HAP-1 (cell line): ENCODE data around the gene FCRL4.

Source experiments
- DNase-seq, 2 experiments: peaks; one replicate each; pipeline ENCODE4 v3.0.0-alpha.2; 2016 to 2020; ENCODE audit warnings: low spot score in 2 of 2
- H3K27me3 ChIP-seq: fragments of 250-450 bp; sonication (Bioruptor Pico); 2 replicates; pipeline ENCODE4 v1.5.1; 2020; ENCODE audit warnings: low read depth, mild to moderate bottlenecking, moderate library complexity
- H3K36me3 ChIP-seq: fragments of 250-450 bp; sonication (Bioruptor Pico); replicated peaks from 2 replicates; pipeline ENCODE4 v1.5.1; 2020; ENCODE audit warnings: mild to moderate bottlenecking
- H3K4me1 ChIP-seq: fragments of 250-450 bp; sonication (Bioruptor Pico); 2 replicates; pipeline ENCODE4 v1.5.1; 2020; ENCODE audit warnings: mild to moderate bottlenecking
- H3K4me3 ChIP-seq: fragments of 250-450 bp; sonication (Bioruptor Pico); 2 replicates; pipeline ENCODE4 v1.5.1; 2020; ENCODE audit warnings: mild to moderate bottlenecking, moderate library complexity
- H3K9me3 ChIP-seq: fragments of 250-450 bp; sonication (Bioruptor Pico); 2 replicates; pipeline ENCODE4 v1.5.1; 2020; ENCODE audit warnings: mild to moderate bottlenecking, moderate library complexity
- in situ Hi-C: fragments of 300-500 bp; cut with MboI; formaldehyde crosslinking; loops from 3 replicates; pipeline ENCODE4 v1.14.3; 2020; ENCODE audit warnings: low sequenced_read_pairs, inconsistent platforms, mixed read lengths

Gene FCRL4

GRCh38 chr1:157597959-157598667 is at the start of gene FCRL4:
Gene FCRL4 (minus strand): TSS chr1:157598085. CDS start chr1:157597944, 141 bp downstream.
- in situ Hi-C loops: no loop called here
- H3K36me3 ChIP-seq: no peaks in the 10 kb centered on the region
- DNase-seq: no peak
- H3K27me3 ChIP-seq: no peaks in the 10 kb centered on the region
- no peak within 1 kb of the TSS for H3K4me3 ChIP-seq
- no peaks in the 10 kb centered on the region for H3K4me1 ChIP-seq
- no peaks in the 10 kb centered on the region for H3K9me3 ChIP-seq

GRCh38 chr1:157646144-157646543 is 48.3 kb upstream of the FCRL4 start:
- Histone ChIP-seq H3K9me3 (no peaks in the 10 kb centered on the region), H3K4me3 (no peak overlapping the region), H3K27me3 (no peaks in the 10 kb centered on the region), H3K4me1 (no peaks in the 10 kb centered on the region), H3K36me3 (no peaks in the 10 kb centered on the region)
- in situ Hi-C loops: no loop called here
- no peak for DNase-seq

GRCh38 chr1:157641177-157641576 is 43.3 kb upstream of the FCRL4 start:
- no peak overlapping the region for H3K4me3 ChIP-seq
- in situ Hi-C loops: no loop called here
- H3K4me1 ChIP-seq: no peaks in the 10 kb centered on the region
- no peak for DNase-seq
- H3K27me3 ChIP-seq: no peaks in the 10 kb centered on the region
- no peaks in the 10 kb centered on the region for H3K36me3 ChIP-seq
- H3K9me3 ChIP-seq: no peaks in the 10 kb centered on the region

- no peak for DNase-seq
- in situ Hi-C loops: no loop called here
- no peaks in the 10 kb centered on the region for H3K4me1 ChIP-seq
- no peaks in the 10 kb centered on the region for H3K36me3 ChIP-seq
- H3K4me3 ChIP-seq: no peak overlapping the region
- H3K9me3 ChIP-seq: no peaks in the 10 kb centered on the region
- no peaks in the 10 kb centered on the region for H3K27me3 ChIP-seq
These were observed 41.9 kb upstream of the FCRL4 start for GRCh38 chr1:157639800-157640199.

GRCh38 chr1:157628773-157629172 is 30.9 kb upstream of the FCRL4 start:
- in situ Hi-C loops: no loop called here
- DNase-seq: no peak
- H3K9me3 ChIP-seq: no peaks in the 10 kb centered on the region
- 0 out of 2 replicates have a peak, but pooled peaks cover 4% of the 10 kb centered on the region for H3K27me3 ChIP-seq
- no peak overlapping the region for H3K4me3 ChIP-seq
- H3K4me1 ChIP-seq: no peaks in the 10 kb centered on the region
- H3K36me3 ChIP-seq: no peaks in the 10 kb centered on the region

GRCh38 chr1:157626099-157626498 is 28.2 kb upstream of the FCRL4 start:
- in situ Hi-C loops: no loop called here
- no peaks in the 10 kb centered on the region for H3K9me3 ChIP-seq
- peak in 1 of 2 experiments; percentile 25 for DNase-seq
- no peaks in the 10 kb centered on the region for H3K36me3 ChIP-seq
- no peaks in the 10 kb centered on the region for H3K4me1 ChIP-seq
- H3K27me3 ChIP-seq: no peaks in the 10 kb centered on the region; the same call in 1 of the 2 replicates
- H3K4me3 ChIP-seq: no peak overlapping the region

GRCh38 chr1:157624471-157624870 is 26.6 kb upstream of the FCRL4 start:
- DNase-seq: no peak
- no peaks in the 10 kb centered on the region; the same call in 1 of the 2 replicates for H3K27me3 ChIP-seq

GRCh38 chr1:157622471-157622870 is 24.6 kb upstream of the FCRL4 start:
- no peaks in the 10 kb centered on the region for H3K36me3 ChIP-seq
- H3K27me3 ChIP-seq: no peaks in the 10 kb centered on the region; the same call in 1 of the 2 replicates
- H3K4me3 ChIP-seq: no peak overlapping the region
- H3K4me1 ChIP-seq: no peaks in the 10 kb centered on the region
- H3K9me3 ChIP-seq: no peaks in the 10 kb centered on the region
- in situ Hi-C loops: no loop called here
- no peak for DNase-seq

More at GRCh38 chr1:157624471-157624870, 26.6 kb upstream of the FCRL4 start:
- Histone ChIP-seq H3K4me1 (no peaks in the 10 kb centered on the region), H3K36me3 (no peaks in the 10 kb centered on the region), H3K4me3 (no peak overlapping the region), H3K9me3 (no peaks in the 10 kb centered on the region)
- in situ Hi-C loops: no loop called here

- Histone ChIP-seq H3K9me3 (no peaks in the 10 kb centered on the region), H3K36me3 (no peaks in the 10 kb centered on the region), H3K4me1 (no peaks in the 10 kb centered on the region), H3K4me3 (no peak overlapping the region), H3K27me3 (no peaks in the 10 kb centered on the region; the same call in 1 of the 2 replicates)
- DNase-seq: no peak
- in situ Hi-C loops: no loop called here
These were observed 20.3 kb upstream of the FCRL4 start for GRCh38 chr1:157618190-157618589.

- no peaks in the 10 kb centered on the region for H3K27me3 ChIP-seq
- no peaks in the 10 kb centered on the region for H3K4me1 ChIP-seq
- no peak overlapping the region for H3K4me3 ChIP-seq
- no peaks in the 10 kb centered on the region for H3K9me3 ChIP-seq
- in situ Hi-C loops: no loop called here
- DNase-seq: no peak
- no peaks in the 10 kb centered on the region for H3K36me3 ChIP-seq
These were observed 2.4 kb upstream of the FCRL4 start for GRCh38 chr1:157600236-157600635.

GRCh38 chr1:157596384-157596783 is 1.5 kb downstream of the FCRL4 start:
- Histone ChIP-seq H3K9me3 (no peaks in the 10 kb centered on the region), H3K27me3 (no peaks in the 10 kb centered on the region), H3K4me1 (no peaks in the 10 kb centered on the region), H3K4me3 (no peak overlapping the region), H3K36me3 (no peaks in the 10 kb centered on the region)
- DNase-seq: no peak
- in situ Hi-C loops: no loop called here

GRCh38 chr1:157595356-157595755 is 2.5 kb downstream of the FCRL4 start:
- DNase-seq: no peak
- H3K27me3 ChIP-seq: no peaks in the 10 kb centered on the region

GRCh38 chr1:157585984-157586383 is 11.9 kb downstream of the FCRL4 start:
- Histone ChIP-seq H3K27me3 (no peaks in the 10 kb centered on the region), H3K36me3 (no peaks in the 10 kb centered on the region), H3K4me3 (no peak overlapping the region), H3K9me3 (no peaks in the 10 kb centered on the region), H3K4me1 (no peaks in the 10 kb centered on the region)
- DNase-seq: no peak
- in situ Hi-C loops: no loop called here

More at GRCh38 chr1:157595356-157595755, 2.5 kb downstream of the FCRL4 start:
- Histone ChIP-seq H3K4me3 (no peak overlapping the region), H3K4me1 (no peaks in the 10 kb centered on the region), H3K9me3 (no peaks in the 10 kb centered on the region), H3K36me3 (no peaks in the 10 kb centered on the region)
- in situ Hi-C loops: no loop called here

GRCh38 chr1:157584503-157584902 is 13.4 kb downstream of the FCRL4 start:
- H3K9me3 ChIP-seq: no peaks in the 10 kb centered on the region
- in situ Hi-C loops: no loop called here
- no peak for DNase-seq
- no peaks in the 10 kb centered on the region for H3K27me3 ChIP-seq
- H3K4me1 ChIP-seq: no peaks in the 10 kb centered on the region
- H3K36me3 ChIP-seq: no peaks in the 10 kb centered on the region
- H3K4me3 ChIP-seq: no peak overlapping the region

- in situ Hi-C loops: no loop called here
- Histone ChIP-seq H3K4me3 (no peak overlapping the region), H3K36me3 (no peaks in the 10 kb centered on the region), H3K4me1 (no peaks in the 10 kb centered on the region), H3K27me3 (peaks cover 3% of the 10 kb centered on the region), H3K9me3 (no peaks in the 10 kb centered on the region)
- DNase-seq: no peak
These were observed 17.1 kb downstream of the FCRL4 start for GRCh38 chr1:157580828-157581210.
